AG09319 (cell line): ENCODE results near the gene ZNF431.
"Not testable (repeated sequence)": the region's sequence is repeated elsewhere in the genome, so short reads cannot be mapped to it uniquely, and the experiment has no call there.

Experiments
- DNase-seq: peaks from one replicate; pipeline ENCODE4 v3.0.0-alpha.2; 2010; ENCODE audit warnings: low read depth; ENCODE audit errors: extremely low read depth
- TF ChIP-seq, protein P1 (sequence below): IDR thresholded peaks from 2 replicates; pipeline ENCODE4 v1.5.1; 2011; ENCODE audit warnings: low read depth, mild to moderate bottlenecking, inconsistent platforms, low read length, moderate library complexity

The ZNF431 gene

DNA sequence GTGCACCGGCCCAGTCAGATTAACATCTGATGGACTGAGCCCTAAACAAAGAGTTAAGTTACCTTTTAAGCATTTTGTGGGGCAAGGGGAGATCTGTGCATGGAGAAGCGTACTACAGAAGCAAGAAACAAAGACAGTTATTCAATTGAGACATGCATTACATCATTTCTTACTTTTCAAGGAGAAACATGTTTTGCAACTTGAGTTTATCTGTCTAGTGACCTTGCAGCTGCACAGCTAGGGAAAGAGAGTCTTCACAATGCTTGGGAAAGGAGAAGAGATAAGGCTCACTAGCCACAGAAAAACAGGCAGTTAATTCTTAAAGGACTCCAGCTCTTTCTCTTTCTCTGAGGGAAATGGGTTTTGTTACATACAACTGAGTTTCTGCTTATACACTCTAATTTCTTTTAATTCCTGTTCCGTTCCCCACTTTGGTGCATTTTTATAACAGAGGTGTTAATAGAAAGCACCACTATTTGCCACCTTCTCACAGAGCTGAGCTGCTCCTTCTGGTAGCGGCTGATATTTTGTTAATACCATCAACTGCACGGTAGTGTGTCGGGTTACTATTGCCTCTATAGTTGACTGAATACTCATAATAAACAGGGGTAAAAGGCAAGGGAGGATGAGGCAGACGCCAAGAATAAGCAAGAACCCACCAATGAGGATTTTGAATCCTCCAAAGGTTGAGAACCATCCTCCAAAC lies 55.9 kb downstream of the ZNF431 start:
- no peak for DNase-seq
- TF ChIP-seq, protein P1, sequence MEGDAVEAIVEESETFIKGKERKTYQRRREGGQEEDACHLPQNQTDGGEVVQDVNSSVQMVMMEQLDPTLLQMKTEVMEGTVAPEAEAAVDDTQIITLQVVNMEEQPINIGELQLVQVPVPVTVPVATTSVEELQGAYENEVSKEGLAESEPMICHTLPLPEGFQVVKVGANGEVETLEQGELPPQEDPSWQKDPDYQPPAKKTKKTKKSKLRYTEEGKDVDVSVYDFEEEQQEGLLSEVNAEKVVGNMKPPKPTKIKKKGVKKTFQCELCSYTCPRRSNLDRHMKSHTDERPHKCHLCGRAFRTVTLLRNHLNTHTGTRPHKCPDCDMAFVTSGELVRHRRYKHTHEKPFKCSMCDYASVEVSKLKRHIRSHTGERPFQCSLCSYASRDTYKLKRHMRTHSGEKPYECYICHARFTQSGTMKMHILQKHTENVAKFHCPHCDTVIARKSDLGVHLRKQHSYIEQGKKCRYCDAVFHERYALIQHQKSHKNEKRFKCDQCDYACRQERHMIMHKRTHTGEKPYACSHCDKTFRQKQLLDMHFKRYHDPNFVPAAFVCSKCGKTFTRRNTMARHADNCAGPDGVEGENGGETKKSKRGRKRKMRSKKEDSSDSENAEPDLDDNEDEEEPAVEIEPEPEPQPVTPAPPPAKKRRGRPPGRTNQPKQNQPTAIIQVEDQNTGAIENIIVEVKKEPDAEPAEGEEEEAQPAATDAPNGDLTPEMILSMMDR = no peak

DNA sequence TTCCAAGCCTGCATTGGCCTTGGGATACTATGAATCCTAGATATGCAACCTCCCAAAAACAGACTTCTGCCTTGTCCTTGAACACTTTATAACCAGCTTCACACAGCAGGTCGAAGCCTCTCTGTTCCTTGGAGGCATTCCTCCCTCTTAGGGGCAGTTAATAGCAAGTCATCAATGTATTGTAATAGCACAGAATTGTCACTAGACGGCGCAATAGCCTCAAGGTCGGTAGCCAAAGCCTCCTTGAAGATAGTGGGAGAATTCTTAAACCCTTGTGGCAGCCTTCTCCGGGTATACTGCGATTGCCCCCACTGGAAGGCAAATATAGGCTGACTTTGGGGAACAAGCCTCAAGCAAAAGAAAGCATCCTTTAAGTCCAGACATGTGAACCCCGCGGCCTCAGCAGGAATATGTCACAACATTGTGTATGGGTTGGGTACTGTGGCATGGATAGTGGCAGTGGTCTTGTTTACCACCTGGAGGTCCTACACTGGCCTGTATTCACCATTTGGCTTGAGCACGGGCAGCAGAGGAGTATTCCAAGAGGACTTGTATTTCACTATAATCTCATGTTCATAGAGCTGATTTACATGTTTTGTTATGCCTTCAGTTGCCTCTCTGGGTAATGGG lies 61.1 kb downstream of the ZNF431 start:
- peak; percentile 1 for DNase-seq
- TF ChIP-seq, protein P1 = peak; percentile 53

DNA sequence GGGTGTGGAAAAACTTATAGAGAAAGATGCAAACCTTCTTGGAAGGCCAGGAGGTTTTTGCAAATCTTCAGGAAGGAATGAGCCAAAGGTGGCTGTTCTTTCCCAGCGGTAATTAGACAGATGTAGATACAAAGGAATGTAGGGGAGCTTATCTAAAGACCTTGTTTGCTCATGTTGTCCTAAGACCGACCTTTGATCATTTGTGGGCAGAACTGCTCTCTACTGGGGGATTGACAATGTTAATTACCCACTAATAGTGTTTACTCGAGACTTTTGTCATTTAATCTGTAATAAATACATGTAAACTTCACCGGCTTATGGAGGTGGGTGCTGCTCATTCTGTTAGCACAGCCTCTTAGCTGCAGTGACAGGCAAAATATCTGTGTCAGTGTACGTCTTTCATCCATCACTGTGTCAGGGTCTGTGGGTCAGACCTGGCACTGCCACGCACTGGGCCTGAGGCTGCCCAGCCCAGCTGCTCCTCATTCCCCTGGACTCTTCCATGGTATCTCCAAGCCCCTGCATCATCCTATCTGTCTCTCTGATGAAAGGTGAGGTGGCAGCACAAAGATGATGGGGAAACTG lies 68.3 kb downstream of the ZNF431 start:
- TF ChIP-seq, protein P1 = no peak
- DNase-seq = no peak

DNA sequence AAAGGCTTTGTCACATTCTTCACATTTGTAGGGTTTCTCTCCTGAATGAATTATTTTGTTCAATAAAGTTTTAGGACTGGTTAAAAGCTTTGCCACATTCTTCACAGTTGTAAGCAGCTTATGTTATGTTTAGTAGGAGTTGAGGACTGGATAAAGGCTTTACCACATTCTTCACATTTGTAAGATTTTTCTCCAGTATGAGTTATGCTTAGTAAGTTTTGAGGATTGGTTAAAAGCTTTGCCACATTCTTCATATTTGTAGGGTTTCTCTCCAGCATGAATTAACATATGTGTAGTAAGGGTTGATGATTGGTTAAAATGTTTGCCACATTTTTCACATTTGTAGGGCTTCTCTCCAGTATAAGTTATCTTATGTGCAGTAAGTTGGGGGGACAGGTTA lies 79.9 kb downstream of the ZNF431 start:
- no peak for DNase-seq
- TF ChIP-seq, protein P1 = no peak

DNA sequence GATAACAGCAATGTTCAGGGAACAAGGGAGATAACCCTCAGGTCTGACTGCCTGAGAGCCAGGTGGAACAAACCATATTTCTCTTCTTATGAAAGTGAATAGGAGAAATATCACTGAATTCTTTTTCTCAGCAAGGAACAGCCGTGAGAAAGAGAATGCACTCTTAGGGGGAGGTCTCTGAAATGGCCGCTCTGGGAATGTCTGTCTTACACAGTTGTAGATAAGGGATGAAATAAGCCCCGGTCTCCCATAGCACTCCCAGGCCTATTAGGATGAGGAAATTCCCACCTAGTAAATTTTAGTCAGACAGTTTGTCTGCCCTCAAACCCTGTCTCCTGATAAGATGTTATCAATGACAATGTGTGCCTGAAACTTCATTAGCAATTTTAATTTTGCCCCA lies 88.1 kb downstream of the ZNF431 start:
- not testable (repeated sequence) for DNase-seq

DNA sequence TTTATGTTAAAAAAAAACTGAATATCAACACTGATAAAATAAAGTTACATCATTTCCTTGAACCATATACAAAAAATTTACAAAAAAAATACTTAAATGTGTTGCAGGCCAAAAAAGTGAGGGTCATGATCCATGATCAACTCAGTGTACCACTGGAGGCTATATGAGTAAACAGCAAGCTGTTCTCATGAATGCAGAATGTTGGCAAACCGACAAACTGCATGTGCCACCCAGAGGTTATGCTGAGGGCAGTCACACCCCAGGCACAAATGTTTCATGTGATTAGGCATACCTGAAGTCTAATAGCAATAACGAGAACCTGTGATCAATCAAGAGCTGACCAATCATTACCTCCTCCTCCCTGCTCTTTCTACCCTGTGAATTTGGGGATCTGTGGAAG lies 91.9 kb downstream of the ZNF431 start:
- no peak for DNase-seq
- TF ChIP-seq, protein P1 = no peak

DNA sequence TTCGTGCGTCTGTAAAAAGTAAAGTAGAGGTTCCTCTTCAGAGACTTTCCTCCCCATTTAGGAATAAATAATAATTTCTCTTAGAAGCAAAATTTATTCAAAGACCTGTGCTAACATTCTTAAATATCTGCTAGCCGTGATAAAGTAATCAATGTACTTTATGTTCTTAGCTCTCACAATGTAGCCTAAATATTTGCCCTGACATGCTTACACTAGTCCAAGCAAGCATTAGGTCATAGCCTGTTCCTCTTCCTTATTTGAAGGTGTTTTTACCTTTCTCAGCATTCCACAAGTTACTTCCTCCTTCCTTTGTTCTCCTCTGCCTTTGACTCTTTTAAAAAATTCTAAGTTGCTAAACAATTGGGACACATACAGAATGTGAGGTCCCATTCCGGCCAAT lies 94.9 kb downstream of the ZNF431 start:
- DNase-seq = not testable (repeated sequence)

DNA sequence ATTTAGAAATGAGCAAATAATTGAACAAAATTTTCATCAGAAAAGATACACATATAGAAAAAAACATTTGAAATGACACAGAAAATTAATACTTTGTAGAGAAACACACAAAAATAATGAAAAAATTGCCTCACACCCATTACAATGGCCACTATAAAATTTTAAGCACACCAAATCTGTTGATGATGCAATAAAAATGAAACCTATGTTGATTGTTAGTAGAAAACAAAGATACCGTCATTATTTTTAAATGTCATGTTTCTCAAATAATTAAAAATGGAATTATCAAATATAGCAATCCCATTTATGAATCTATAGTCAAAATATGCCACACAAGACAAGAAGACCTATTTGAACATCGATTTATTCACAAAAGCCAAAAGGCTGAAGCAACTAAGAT lies 96.8 kb downstream of the ZNF431 start:
- DNase-seq = no peak
- TF ChIP-seq, protein P1 = no peak
